Tibial nerve (tissue), 4 donors: ENCODE data around the gene ST6GALNAC3. TPM values are rescaled to one million over a fixed set of nuclear protein-coding genes. Genes with fewer than 3 reads are reported as not detected.

Experiments used
- DNase-seq, 2 donors: peaks; one replicate each; pipeline ENCODE4 v3.0.0-alpha.2; 2019; ENCODE audit warnings: low spot score in 2 of 2
- H3K27ac ChIP-seq, 4 donors: fragments of 200-600 bp; sonication (generic) in 3 of 4; one replicate each; pipeline ENCODE4 v1.5.1; 2017 to 2019; ENCODE audit warnings: mild to moderate bottlenecking in 1 of 4
- H3K27me3 ChIP-seq, 2 donors: fragments of 200-600 bp; sonication (generic) in 1 of 2; one replicate each; pipeline versions ENCODE4 v1.5.1 to v1.6.0; 2017 to 2019
- H3K36me3 ChIP-seq, 3 donors: fragments of 200-600 bp; sonication (generic); one replicate each; pipeline ENCODE4 v1.5.1; 2018 to 2019
- H3K4me1 ChIP-seq, 4 donors: fragments of 200-600 bp; sonication (generic) in 3 of 4; one replicate each; pipeline ENCODE4 v1.5.1; 2017 to 2019
- H3K4me3 ChIP-seq, 4 donors: fragments of 200-600 bp; sonication (generic) in 3 of 4; one replicate each; pipeline ENCODE4 v1.5.1; 2017 to 2019; ENCODE audit warnings: mild to moderate bottlenecking in 1 of 4, moderate library complexity in 1 of 4
- H3K9me3 ChIP-seq, 4 donors: fragments of 200-600 bp; sonication (generic) in 3 of 4; one replicate each; pipeline ENCODE4 v1.5.1; 2017 to 2019
- EP300 ChIP-seq, 2 donors: sonication (generic); formaldehyde crosslinking; IDR thresholded peaks; one replicate each; pipeline ENCODE4 v1.6.1; 2017; ENCODE audit warnings: antibody characterized with exemption in 2 of 2, mild to moderate bottlenecking in 1 of 2
- POLR2A ChIP-seq, 2 donors: fragments of 450-650 bp; IDR thresholded peaks; one replicate each; pipeline ENCODE4 v1.6.1; 2017; ENCODE audit warnings: antibody characterized with exemption in 2 of 2, mild to moderate bottlenecking in 2 of 2, moderate library complexity in 2 of 2
- WGBS, 2 donors: methylation state at CpG; one replicate each; pipeline ENCODE4 v1.1.5; 2018; 5-methylcytosine and 5-hydroxymethylcytosine counted together
- total RNA-seq, 4 donors: library from RNA; depleted of rRNA; stranded (reverse); fragments of >200 nt; gene quantifications; one replicate each; pipeline ENCODE4 v1.1.0, GENCODE V29; 2016
- TF ChIP-seq, protein P1 (sequence below), 5 experiments: fragments of 200-600 bp in 3 of 5; fragments of 450-650 bp in 2 of 5; sonication (generic) in 3 of 5; IDR thresholded peaks; one replicate each; pipeline ENCODE4 v1.5.1; 2016 to 2019; ENCODE audit warnings: antibody characterized with exemption in 5 of 5, mild to moderate bottlenecking in 3 of 5, moderate library complexity in 2 of 5

ST6GALNAC3 gene
- total RNA-seq, 4 donors from 2014 or later: 2.7 to 6.6 (median 4.9) TPM

DNA sequence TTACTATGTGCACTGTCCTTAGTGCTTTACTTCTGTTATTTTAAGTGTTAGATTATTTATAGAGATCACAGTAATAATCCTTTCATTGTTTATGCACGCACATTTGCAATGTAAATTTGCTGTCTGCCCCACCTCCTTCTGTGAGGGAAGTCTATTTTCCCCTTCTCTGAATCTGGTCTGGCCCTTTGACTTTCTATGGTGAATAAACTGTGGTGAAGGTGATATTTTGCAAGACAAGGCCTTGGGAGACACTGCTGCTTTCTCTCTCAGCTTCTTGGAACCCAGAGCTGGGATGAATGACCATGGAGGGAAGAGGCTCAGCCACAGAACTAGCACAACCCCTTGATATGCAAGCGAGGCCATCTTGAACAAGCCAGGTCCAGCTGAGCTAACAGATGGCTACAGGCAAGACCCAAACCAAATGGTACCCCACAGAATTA is 156.3 kb downstream of the ST6GALNAC3 start:
- TF ChIP-seq, protein P1, sequence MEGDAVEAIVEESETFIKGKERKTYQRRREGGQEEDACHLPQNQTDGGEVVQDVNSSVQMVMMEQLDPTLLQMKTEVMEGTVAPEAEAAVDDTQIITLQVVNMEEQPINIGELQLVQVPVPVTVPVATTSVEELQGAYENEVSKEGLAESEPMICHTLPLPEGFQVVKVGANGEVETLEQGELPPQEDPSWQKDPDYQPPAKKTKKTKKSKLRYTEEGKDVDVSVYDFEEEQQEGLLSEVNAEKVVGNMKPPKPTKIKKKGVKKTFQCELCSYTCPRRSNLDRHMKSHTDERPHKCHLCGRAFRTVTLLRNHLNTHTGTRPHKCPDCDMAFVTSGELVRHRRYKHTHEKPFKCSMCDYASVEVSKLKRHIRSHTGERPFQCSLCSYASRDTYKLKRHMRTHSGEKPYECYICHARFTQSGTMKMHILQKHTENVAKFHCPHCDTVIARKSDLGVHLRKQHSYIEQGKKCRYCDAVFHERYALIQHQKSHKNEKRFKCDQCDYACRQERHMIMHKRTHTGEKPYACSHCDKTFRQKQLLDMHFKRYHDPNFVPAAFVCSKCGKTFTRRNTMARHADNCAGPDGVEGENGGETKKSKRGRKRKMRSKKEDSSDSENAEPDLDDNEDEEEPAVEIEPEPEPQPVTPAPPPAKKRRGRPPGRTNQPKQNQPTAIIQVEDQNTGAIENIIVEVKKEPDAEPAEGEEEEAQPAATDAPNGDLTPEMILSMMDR (IDR thresholded peaks at IDR 0.05): no peak
- no peak for TF ChIP-seq EP300 (IDR thresholded peaks at IDR 0.05)
- DNase-seq: no peak
- no peak overlapping the region for H3K4me3 ChIP-seq
- 79 to 80% methylated on average over 2 of the region's 2 CpGs for WGBS, 2 donors
- no peaks in the 10 kb centered on the region for H3K27me3 ChIP-seq
- H3K27ac ChIP-seq: no peak overlapping the region
- H3K36me3 ChIP-seq: no peaks in the 10 kb centered on the region
- H3K4me1 ChIP-seq: peaks cover 0 to 4% (median 0%) of the 10 kb centered on the region in 4 donors
- H3K9me3 ChIP-seq: no peaks in the 10 kb centered on the region

DNA sequence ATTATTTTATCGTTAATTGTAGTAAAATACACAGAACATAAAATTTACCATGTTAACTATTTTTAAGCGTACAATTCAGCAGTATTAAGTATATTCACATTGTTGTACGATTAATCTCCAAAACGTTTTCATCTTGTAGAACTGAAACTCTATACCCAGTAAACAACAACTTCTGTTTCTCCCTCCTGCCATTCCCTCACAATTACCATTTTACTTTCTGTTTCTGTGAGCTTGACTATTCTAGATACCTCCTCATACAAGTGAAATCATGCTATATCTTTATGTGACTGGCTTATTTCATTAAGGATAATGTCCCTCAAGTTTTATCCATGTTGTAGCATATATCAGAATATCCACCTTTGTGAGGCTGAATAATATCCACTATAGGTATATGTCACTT is 156.8 kb downstream of the ST6GALNAC3 start:
- Histone ChIP-seq H3K4me1 (peaks cover 0 to 4% (median 0%) of the 10 kb centered on the region in 4 donors), H3K9me3 (no peaks in the 10 kb centered on the region), H3K4me3 (no peak overlapping the region), H3K36me3 (no peaks in the 10 kb centered on the region), H3K27ac (no peak overlapping the region), H3K27me3 (no peaks in the 10 kb centered on the region)
- TF ChIP-seq EP300 (IDR thresholded peaks at IDR 0.05) (no peak), POLR2A (IDR thresholded peaks at IDR 0.05) (no peak)
- TF ChIP-seq, protein P1 (IDR thresholded peaks at IDR 0.05): no peak
- DNase-seq: no peak
- whole genome bisulfite sequencing, 2 donors: 75 to 78% methylated on average over 4 of the region's 4 CpGs

DNA sequence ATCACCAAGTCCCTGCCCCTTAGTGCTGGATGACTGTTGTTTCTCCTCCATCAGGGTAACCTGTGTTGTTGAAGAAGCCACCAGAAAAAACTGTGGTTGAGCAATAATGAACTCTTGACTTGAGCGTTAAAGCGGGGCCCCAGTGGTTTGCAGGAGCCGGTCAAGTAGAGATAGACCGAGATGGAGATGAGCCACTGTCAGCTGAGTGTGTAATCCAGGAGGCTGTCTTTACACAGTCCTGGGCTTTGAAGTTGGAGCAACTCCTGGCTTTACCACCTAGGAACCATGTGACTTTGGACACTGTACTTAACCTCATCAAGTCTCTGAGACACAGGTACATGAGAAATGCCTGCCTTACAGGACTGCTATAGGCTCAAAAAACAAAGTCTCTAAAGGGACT is 158.1 kb downstream of the ST6GALNAC3 start:
- 96% methylated on average over 4 of the region's 4 CpGs for WGBS, 2 donors
- Histone ChIP-seq H3K9me3 (no peaks in the 10 kb centered on the region), H3K27me3 (no peaks in the 10 kb centered on the region), H3K36me3 (no peaks in the 10 kb centered on the region), H3K4me3 (no peak overlapping the region), H3K27ac (no peak overlapping the region), H3K4me1 (peaks cover 0 to 1% (median 0%) of the 10 kb centered on the region in 4 donors)
- DNase-seq: no peak
- TF ChIP-seq EP300 (IDR thresholded peaks at IDR 0.05) (no peak), POLR2A (IDR thresholded peaks at IDR 0.05) (no peak)
- TF ChIP-seq, protein P1 (IDR thresholded peaks at IDR 0.05): no peak

DNA sequence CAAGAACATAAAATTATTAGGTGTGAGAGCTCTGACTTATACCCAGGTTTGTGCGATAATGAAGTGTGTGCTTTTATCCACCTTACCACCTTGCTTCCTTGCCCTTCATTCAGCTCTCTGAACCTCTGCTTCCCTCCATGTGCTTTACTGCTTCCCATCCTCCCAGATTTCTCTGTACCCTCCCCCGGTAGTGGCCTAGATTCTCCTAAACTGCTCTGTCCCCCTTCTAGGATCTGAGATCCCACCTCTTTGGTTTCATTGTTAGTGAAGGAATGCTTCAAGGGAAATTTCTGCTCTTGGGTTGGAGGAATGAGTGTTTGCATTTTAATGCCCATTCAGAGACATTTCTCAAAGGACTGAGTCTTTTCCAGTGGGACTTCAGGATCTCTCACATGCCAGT is 159.5 kb downstream of the ST6GALNAC3 start:
- no peak overlapping the region for H3K27ac ChIP-seq
- H3K36me3 ChIP-seq: no peaks in the 10 kb centered on the region
- DNase-seq: no peak
- no peaks in the 10 kb centered on the region for H3K9me3 ChIP-seq
- TF ChIP-seq POLR2A (IDR thresholded peaks at IDR 0.05) (no peak), EP300 (IDR thresholded peaks at IDR 0.05) (no peak)
- TF ChIP-seq, protein P1 (IDR thresholded peaks at IDR 0.05): no peak
- no peaks in the 10 kb centered on the region for H3K4me1 ChIP-seq
- no peaks in the 10 kb centered on the region for H3K27me3 ChIP-seq
- no peak overlapping the region for H3K4me3 ChIP-seq
- 74 to 79% methylated on average over 2 of the region's 2 CpGs for WGBS, 2 donors

DNA sequence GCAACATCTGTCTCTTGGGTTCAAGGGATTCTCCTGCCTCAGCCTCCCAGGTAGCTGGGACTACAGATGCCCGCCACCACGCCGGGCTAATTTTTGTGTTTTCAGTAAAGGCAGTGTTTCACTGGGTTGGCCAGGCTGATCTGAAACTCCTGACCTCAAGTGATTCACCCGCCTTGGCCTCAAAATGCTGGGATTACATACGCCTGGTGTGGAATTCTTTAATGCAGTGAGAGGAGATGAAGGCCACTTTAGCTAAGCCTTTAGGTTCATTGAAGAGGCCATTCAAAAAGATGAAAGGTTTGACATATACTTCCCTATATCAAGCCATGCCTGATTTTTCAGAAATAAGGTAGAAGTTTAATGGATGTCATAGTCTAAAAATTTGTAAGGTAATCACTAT is 162.7 kb downstream of the ST6GALNAC3 start:
- TF ChIP-seq EP300 (IDR thresholded peaks at IDR 0.05): no peak
- no peak for TF ChIP-seq POLR2A (IDR thresholded peaks at IDR 0.05)
- TF ChIP-seq, protein P1 (IDR thresholded peaks at IDR 0.05): no peak
- Histone ChIP-seq H3K4me3 (no peak overlapping the region), H3K9me3 (peaks cover 0 to 3% (median 0%) of the 10 kb centered on the region in 4 donors), H3K27ac (no peak overlapping the region), H3K4me1 (no peaks in the 10 kb centered on the region), H3K27me3 (no peaks in the 10 kb centered on the region), H3K36me3 (no peaks in the 10 kb centered on the region)
- 98% methylated on average over 5 of the region's 5 CpGs for WGBS, 2 donors
- DNase-seq: no peak
